22Rv1 (cell line): ENCODE results near the gene CNTROB.

Experiments
- CTCF ChIP-seq: fragments of 450-650 bp; IDR thresholded peaks from 2 replicates; pipeline ENCODE4 v1.5.1; 2017; ENCODE audit warnings: mild to moderate bottlenecking
- ZFX ChIP-seq: fragments of 450-650 bp; IDR thresholded peaks from 2 replicates; pipeline ENCODE4 v1.6.1; 2017; ENCODE audit warnings: antibody characterized with exemption, borderline replicate concordance

GRCh38 chr17:7916808-7917207, 15.2 kb upstream of the CNTROB start:
- TF ChIP-seq CTCF = no peak
- TF ChIP-seq ZFX = no peak
